ENCODE results near the gene CD200R1. TPM values are rescaled to one million over a fixed set of nuclear protein-coding genes. Genes with fewer than 3 reads are reported as not detected.
A peak's percentile ranks its signal among the peaks of the same experiment; 100 is the strongest.
"Not testable (repeated sequence)": the region's sequence is repeated elsewhere in the genome, so short reads cannot be mapped to it uniquely, and the experiment has no call there.

The CD200R1 gene
- total and polyA plus RNA-seq, 4 donors, result 0.35 to 3.3 (median 1.7) TPM

- Histone ChIP-seq H3K27me3 (ENCODE audit: control insufficient read depth, insufficient read depth, low read length) (no peaks in the 10 kb centered on the region), H3K27ac (ENCODE audit: low read depth, low read length) (no peak overlapping the region), H3K9me3 (ENCODE audit: control insufficient read depth, insufficient read depth, low read length) (peaks cover 5% of the 10 kb centered on the region), H3K4me3 (ENCODE audit: low read depth, low read length) (no peak overlapping the region), H3K4me1 (ENCODE audit: control insufficient read depth, insufficient read depth, low read length) (no peaks in the 10 kb centered on the region), H3K36me3 (ENCODE audit: control insufficient read depth, insufficient read depth, low read length) (no peaks in the 10 kb centered on the region)
- 100% methylated on average over 1 of the region's 6 CpGs for WGBS (ENCODE audit: insufficient coverage)
- no peak for DNase-seq (ENCODE audit: low read depth in 4 of 6, low spot score in 6 of 6)
Measured at GRCh38 chr3:112958811-112959560, 15.9 kb downstream of the CD200R1 start.

DNA sequence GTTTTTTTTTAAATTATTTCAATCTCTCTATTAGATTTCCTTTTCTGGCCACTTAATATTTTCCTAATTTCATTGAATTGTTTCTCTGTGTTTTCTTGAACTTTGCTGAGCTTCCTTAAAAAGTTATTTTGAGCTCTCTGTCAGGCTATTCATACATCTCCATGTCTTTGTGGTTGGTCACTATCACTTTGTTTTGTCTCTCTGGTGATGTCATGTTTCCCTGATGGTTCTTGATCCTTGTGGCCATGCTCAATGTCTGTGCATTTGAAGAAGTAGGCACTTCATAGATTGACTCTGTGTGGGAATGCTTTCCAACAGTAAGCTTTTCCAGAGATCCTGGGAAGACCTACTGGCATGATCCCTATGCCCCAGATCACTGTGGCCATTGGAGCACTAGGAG is 18.6 kb downstream of the CD200R1 start:
- Histone ChIP-seq H3K36me3 (ENCODE audit: control insufficient read depth, insufficient read depth, low read length) (no peaks in the 10 kb centered on the region), H3K9me3 (ENCODE audit: control insufficient read depth, insufficient read depth, low read length) (peaks cover 1% of the 10 kb centered on the region), H3K27me3 (ENCODE audit: control insufficient read depth, insufficient read depth, low read length) (no peaks in the 10 kb centered on the region), H3K4me1 (ENCODE audit: control insufficient read depth, insufficient read depth, low read length) (no peaks in the 10 kb centered on the region), H3K27ac (ENCODE audit: low read depth, low read length) (no peak overlapping the region), H3K4me3 (ENCODE audit: low read depth, low read length) (no peak overlapping the region)
- no peak for DNase-seq (ENCODE audit: low read depth in 4 of 6, low spot score in 6 of 6)

DNA sequence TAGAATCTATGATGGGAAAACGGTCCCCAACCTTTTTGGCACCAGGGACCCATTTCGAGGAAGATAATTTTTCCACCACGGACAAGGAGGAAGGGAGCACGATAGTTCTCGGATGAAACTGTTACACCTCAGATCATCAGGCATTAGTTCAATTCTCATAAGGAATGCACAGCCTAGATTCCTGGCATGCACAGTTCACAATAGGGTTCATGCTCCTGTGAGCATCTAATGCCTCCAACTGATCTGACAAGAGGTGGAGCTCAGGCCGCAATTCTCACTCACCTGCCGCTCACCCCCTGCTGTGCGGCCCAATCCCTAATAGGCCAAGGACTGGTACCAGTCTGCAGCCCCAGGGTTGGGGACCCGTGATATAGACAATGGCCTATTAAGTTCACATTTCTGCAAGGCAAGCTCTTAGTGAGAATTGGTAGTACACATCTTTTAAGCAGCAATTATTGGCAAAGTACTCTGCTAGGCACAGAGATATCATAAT is 26.5 kb downstream of the CD200R1 start:
- no peak overlapping the region for H3K4me3 ChIP-seq (ENCODE audit: low read depth, low read length)
- H3K27me3 ChIP-seq (ENCODE audit: control insufficient read depth, insufficient read depth, low read length), result no peaks in the 10 kb centered on the region
- peaks cover 4% of the 10 kb centered on the region for H3K9me3 ChIP-seq (ENCODE audit: control insufficient read depth, insufficient read depth, low read length)
- WGBS (ENCODE audit: insufficient coverage), result 83% methylated on average over 6 of the region's 9 CpGs
- H3K27ac ChIP-seq (ENCODE audit: low read depth, low read length), result no peak overlapping the region
- H3K4me1 ChIP-seq (ENCODE audit: control insufficient read depth, insufficient read depth, low read length), result peaks cover 2% of the 10 kb centered on the region
- H3K36me3 ChIP-seq (ENCODE audit: control insufficient read depth, insufficient read depth, low read length), result no peaks in the 10 kb centered on the region
- no peak for DNase-seq (ENCODE audit: low read depth in 4 of 6, low spot score in 6 of 6)

DNA sequence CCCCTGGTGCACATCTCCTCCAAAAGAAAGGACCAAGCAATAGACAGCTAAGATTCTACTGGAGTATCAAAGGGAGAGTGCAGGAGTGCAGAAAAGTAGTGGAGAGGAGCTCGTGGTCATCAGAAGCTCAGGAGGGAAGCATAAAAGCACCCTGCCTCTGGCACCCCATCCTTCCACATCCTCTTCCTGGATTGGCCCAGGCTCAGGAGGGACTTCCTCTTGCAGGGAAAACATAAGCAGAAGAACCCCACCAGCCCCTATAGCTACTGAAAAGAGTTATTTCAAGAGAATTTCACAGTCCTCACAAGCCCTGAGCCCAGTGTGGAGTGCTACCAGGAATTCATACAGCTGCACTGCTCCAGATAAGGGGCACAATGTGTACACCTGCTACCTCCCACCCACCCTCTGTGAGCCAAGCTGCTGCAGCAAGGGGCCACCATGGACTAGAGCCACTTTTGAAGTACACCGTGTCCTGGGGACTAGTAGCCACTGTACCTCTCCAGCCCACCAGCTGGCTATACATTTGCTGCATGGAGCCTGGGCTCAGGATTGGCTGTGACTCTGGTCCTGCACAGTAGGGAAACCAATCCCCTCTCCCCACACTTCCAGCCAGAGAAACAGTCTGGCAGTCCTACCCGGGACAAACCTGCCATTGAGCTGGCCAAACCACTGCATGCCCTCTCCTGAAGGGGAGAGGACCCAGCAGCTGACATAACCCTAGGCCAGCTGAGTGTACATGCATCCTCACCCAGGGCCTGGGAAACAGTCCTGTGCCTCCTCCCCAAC is 43.0 kb downstream of the CD200R1 start:
- no peak for DNase-seq (ENCODE audit: low read depth in 4 of 6, low spot score in 6 of 6)
- 90% methylated on average over 2 of the region's 3 CpGs for WGBS (ENCODE audit: insufficient coverage)

GRCh38 chr3:112930771-112931170 is 44.1 kb downstream of the CD200R1 start:
- WGBS (ENCODE audit: insufficient coverage), result no CpG with 5 or more reads among the region's 3 CpGs
- Histone ChIP-seq H3K4me3 (ENCODE audit: low read depth, low read length) (no peak overlapping the region), H3K36me3 (ENCODE audit: control insufficient read depth, insufficient read depth, low read length) (no peaks in the 10 kb centered on the region), H3K27me3 (ENCODE audit: control insufficient read depth, insufficient read depth, low read length) (no peaks in the 10 kb centered on the region), H3K9me3 (ENCODE audit: control insufficient read depth, insufficient read depth, low read length) (no peaks in the 10 kb centered on the region), H3K4me1 (ENCODE audit: control insufficient read depth, insufficient read depth, low read length) (no peaks in the 10 kb centered on the region), H3K27ac (ENCODE audit: low read depth, low read length) (no peak overlapping the region)
- no peak for DNase-seq (ENCODE audit: low read depth in 4 of 6, low spot score in 6 of 6)

More for the DNA sequence above, 43.0 kb downstream of the CD200R1 start:
- no peak overlapping the region for H3K27ac ChIP-seq (ENCODE audit: low read depth, low read length)
- H3K36me3 ChIP-seq (ENCODE audit: control insufficient read depth, insufficient read depth, low read length), result no peaks in the 10 kb centered on the region
- H3K4me3 ChIP-seq (ENCODE audit: low read depth, low read length), result no peak overlapping the region
- H3K9me3 ChIP-seq (ENCODE audit: control insufficient read depth, insufficient read depth, low read length), result no peaks in the 10 kb centered on the region
- H3K4me1 ChIP-seq (ENCODE audit: control insufficient read depth, insufficient read depth, low read length), result no peaks in the 10 kb centered on the region
- no peaks in the 10 kb centered on the region for H3K27me3 ChIP-seq (ENCODE audit: control insufficient read depth, insufficient read depth, low read length)

GRCh38 chr3:112925969-112926368 is 48.9 kb downstream of the CD200R1 start:
- WGBS (ENCODE audit: insufficient coverage), result 67% methylated on average over 1 of the region's 2 CpGs

GRCh38 chr3:112925560-112925959 is 49.3 kb downstream of the CD200R1 start:
- Histone ChIP-seq H3K36me3 (ENCODE audit: control insufficient read depth, insufficient read depth, low read length) (no peaks in the 10 kb centered on the region), H3K9me3 (ENCODE audit: control insufficient read depth, insufficient read depth, low read length) (no peaks in the 10 kb centered on the region), H3K4me3 (ENCODE audit: low read depth, low read length) (no peak overlapping the region), H3K27me3 (ENCODE audit: control insufficient read depth, insufficient read depth, low read length) (no peaks in the 10 kb centered on the region), H3K4me1 (ENCODE audit: control insufficient read depth, insufficient read depth, low read length) (no peaks in the 10 kb centered on the region), H3K27ac (ENCODE audit: low read depth, low read length) (peak overlapping the region; percentile 27)
- WGBS (ENCODE audit: insufficient coverage), result no CpG with 5 or more reads among the region's 2 CpGs
- no peak for DNase-seq (ENCODE audit: low read depth in 4 of 6, low spot score in 6 of 6)

More at GRCh38 chr3:112925969-112926368, 48.9 kb downstream of the CD200R1 start:
- peak overlapping the region; percentile 27 for H3K27ac ChIP-seq (ENCODE audit: low read depth, low read length)
- no peaks in the 10 kb centered on the region for H3K36me3 ChIP-seq (ENCODE audit: control insufficient read depth, insufficient read depth, low read length)
- DNase-seq (ENCODE audit: low read depth in 4 of 6, low spot score in 6 of 6), result peak; percentile 38 to 88 (median 60)
- no peaks in the 10 kb centered on the region for H3K9me3 ChIP-seq (ENCODE audit: control insufficient read depth, insufficient read depth, low read length)
- H3K27me3 ChIP-seq (ENCODE audit: control insufficient read depth, insufficient read depth, low read length), result no peaks in the 10 kb centered on the region
- H3K4me3 ChIP-seq (ENCODE audit: low read depth, low read length), result no peak overlapping the region
- no peaks in the 10 kb centered on the region for H3K4me1 ChIP-seq (ENCODE audit: control insufficient read depth, insufficient read depth, low read length)

GRCh38 chr3:112919541-112919940 is 55.4 kb downstream of the CD200R1 start:
- H3K4me3 ChIP-seq (ENCODE audit: low read depth, low read length); H3K9me3 ChIP-seq (ENCODE audit: control insufficient read depth, insufficient read depth, low read length); H3K36me3 ChIP-seq (ENCODE audit: control insufficient read depth, insufficient read depth, low read length); H3K27me3 ChIP-seq (ENCODE audit: control insufficient read depth, insufficient read depth, low read length); H3K4me1 ChIP-seq (ENCODE audit: control insufficient read depth, insufficient read depth, low read length); H3K27ac ChIP-seq (ENCODE audit: low read depth, low read length); DNase-seq (ENCODE audit: low read depth in 4 of 6, low spot score in 6 of 6): not testable (repeated sequence)
- WGBS (ENCODE audit: insufficient coverage), result no CpG with 5 or more reads among the region's 5 CpGs

DNA sequence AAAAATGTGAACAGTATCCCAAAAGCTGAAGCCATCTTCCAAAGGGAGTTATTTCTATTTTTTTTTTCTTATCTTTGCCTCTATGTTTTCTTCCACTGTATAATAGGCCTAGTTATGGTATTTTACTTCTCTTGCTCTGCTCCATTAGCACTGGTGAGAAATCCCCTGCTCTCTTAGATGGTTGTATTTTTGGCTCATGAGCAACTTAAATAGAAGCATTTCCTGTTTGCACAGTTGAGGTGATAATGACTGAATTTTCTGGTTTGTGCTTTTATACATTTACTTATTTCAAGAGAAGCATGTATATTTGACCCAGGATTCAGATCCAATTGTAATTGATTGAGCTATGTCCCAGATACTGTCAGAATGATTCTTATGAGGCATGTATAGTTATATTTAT is 66.7 kb downstream of the CD200R1 start:
- H3K4me1 ChIP-seq (ENCODE audit: control insufficient read depth, insufficient read depth, low read length), result no peaks in the 10 kb centered on the region
- H3K9me3 ChIP-seq (ENCODE audit: control insufficient read depth, insufficient read depth, low read length), result no peaks in the 10 kb centered on the region
- H3K36me3 ChIP-seq (ENCODE audit: control insufficient read depth, insufficient read depth, low read length), result no peaks in the 10 kb centered on the region
- H3K27me3 ChIP-seq (ENCODE audit: control insufficient read depth, insufficient read depth, low read length), result no peaks in the 10 kb centered on the region
- no peak overlapping the region for H3K27ac ChIP-seq (ENCODE audit: low read depth, low read length)
- H3K4me3 ChIP-seq (ENCODE audit: low read depth, low read length), result no peak overlapping the region
- DNase-seq (ENCODE audit: low read depth in 4 of 6, low spot score in 6 of 6), result no peak

- Histone ChIP-seq H3K4me3 (ENCODE audit: low read depth, low read length) (no peak overlapping the region), H3K36me3 (ENCODE audit: control insufficient read depth, insufficient read depth, low read length) (no peaks in the 10 kb centered on the region), H3K27ac (ENCODE audit: low read depth, low read length) (no peak overlapping the region), H3K27me3 (ENCODE audit: control insufficient read depth, insufficient read depth, low read length) (no peaks in the 10 kb centered on the region), H3K9me3 (ENCODE audit: control insufficient read depth, insufficient read depth, low read length) (no peaks in the 10 kb centered on the region), H3K4me1 (ENCODE audit: control insufficient read depth, insufficient read depth, low read length) (no peaks in the 10 kb centered on the region)
- DNase-seq (ENCODE audit: low read depth in 4 of 6, low spot score in 6 of 6), result peak in 2 of 6 donors; percentile 53 to 73
- WGBS (ENCODE audit: insufficient coverage), result no CpG with 5 or more reads among the region's 8 CpGs
Measured at GRCh38 chr3:112904786-112905185, 70.1 kb downstream of the CD200R1 start.

Data from spinal cord (tissue), 10 donors.